Measurements from ENCODE around the gene HLA-DQB1.

GRCh38 chr6:32697031-32697430 lies 30.6 kb upstream of the HLA-DQB1 start:
- TF ChIP-seq ZNF709 (CRISPR knock-in tag; IDR thresholded peaks at IDR 0.05) = no peak
- TF ChIP-seq SP2 (CRISPR knock-in tag; IDR thresholded peaks at IDR 0.05) = no peak
- no peak for TF ChIP-seq ZNF280D (CRISPR knock-in tag; IDR thresholded peaks at IDR 0.05)
- TF ChIP-seq ZNF143 (CRISPR knock-in tag; IDR thresholded peaks at IDR 0.05) = no peak

Data from HepG2 (cell line).